ENCODE data around the gene COPZ1. TPM values are rescaled to one million over a fixed set of nuclear protein-coding genes. Genes with fewer than 3 reads are reported as not detected.
A peak's percentile ranks its signal among the peaks of the same experiment; 100 is the strongest.

Gene COPZ1
- total and polyA plus RNA-seq, 9 of the 15 experiments (the other 6 are each of a cell fraction or from before 2014, with no cell fraction given), result 137 to 487 (median 233) TPM

DNA sequence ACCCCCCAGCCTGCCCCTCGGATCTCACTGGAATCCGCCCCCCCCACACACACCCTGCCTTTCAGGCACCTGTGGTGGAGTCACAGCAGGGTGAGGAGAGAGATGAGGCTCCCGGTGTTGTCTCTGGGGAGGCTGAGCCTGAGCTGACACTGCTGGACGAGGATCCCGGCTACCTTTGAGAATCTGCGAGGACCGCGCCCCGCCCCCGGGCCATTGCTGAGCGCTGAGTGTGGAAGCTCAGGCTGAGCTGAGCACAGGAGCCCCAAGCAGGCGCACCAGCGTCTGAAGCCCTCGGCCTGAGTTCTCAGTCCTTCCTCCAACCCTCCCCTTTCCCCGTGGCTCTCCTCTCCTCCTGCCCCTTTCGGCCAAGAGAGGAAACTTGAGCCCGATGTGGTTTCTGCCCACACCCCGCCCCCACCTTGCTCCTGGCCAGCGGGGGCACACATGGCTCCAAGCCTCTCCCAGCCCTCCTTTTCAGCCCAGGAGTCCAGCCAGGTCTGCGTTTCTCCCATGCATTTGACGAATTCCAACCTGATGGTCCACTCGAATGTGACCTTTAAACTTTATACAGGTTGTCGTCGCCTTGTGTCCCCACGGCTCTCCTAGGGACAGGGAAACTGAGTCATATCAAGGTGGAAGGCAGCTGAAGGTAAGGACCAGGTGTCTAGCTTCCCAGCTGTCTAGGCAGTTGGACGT lies 24.1 kb upstream of the COPZ1 start, which contains the start of gene NFE2 (continued):
- TF ChIP-seq REST (IDR thresholded peaks at IDR 0.05; ENCODE audit: borderline replicate concordance) (no peak; the same call in 1 of the 2 replicates), REST (CRISPR knock-in tag; IDR thresholded peaks at IDR 0.05; ENCODE audit: low read depth) (no peak), PHB (CRISPR knock-in tag; IDR thresholded peaks at IDR 0.05) (no peak), HMGN3 (IDR thresholded peaks at IDR 0.05; ENCODE audit: borderline replicate concordance, extremely low read depth, insufficient read length, low read depth, low read length) (peak; percentile 75), SIN3A (IDR thresholded peaks at IDR 0.05; ENCODE audit: borderline replicate concordance in 2 of 2, control insufficient read depth in 1 of 2, low read depth in 2 of 2, low read length in 2 of 2) (peak; percentile 63 to 80; a peak in 2 of 4 replicates), CHCHD3 (CRISPR knock-in tag; IDR thresholded peaks at IDR 0.05) (peak; percentile 41; the same call in 1 of the 2 replicates), POLR2A (conservative IDR thresholded peaks at IDR 0.05) (peak; percentile 93), NUFIP1 (IDR thresholded peaks at IDR 0.05; ENCODE audit: partially characterized antibody) (no peak), HDAC6 (IDR thresholded peaks at IDR 0.05; ENCODE audit: low read depth, low read length) (no peak), SOX6 (IDR thresholded peaks at IDR 0.05) (peak; percentile 39; the same call in 1 of the 2 replicates), MYNN (IDR thresholded peaks at IDR 0.05) (peak; percentile 86), MYNN (CRISPR knock-in tag; IDR thresholded peaks at IDR 0.05) (no peak), CBX3 (IDR thresholded peaks at IDR 0.05; ENCODE audit: borderline replicate concordance in 1 of 2, low read length in 2 of 2) (peak in 1 of 2 experiments; percentile 86; a peak in 2 of 3 replicates), CEBPB (tag; IDR thresholded peaks at IDR 0.05) (no peak), ARID1B (IDR thresholded peaks at IDR 0.05) (peak; percentile 62; the same call in 1 of the 2 replicates), HDAC1 (IDR thresholded peaks at IDR 0.05) (peak in 1 of 2 experiments; percentile 64; a peak in 1 of 4 replicates), ZNF143 (CRISPR knock-in tag; IDR thresholded peaks at IDR 0.05) (no peak), HCFC1 (IDR thresholded peaks at IDR 0.05; ENCODE audit: low read depth, low read length) (peak; percentile 8; the same call in 1 of the 2 replicates), HDAC2 (IDR thresholded peaks at IDR 0.05) (peak; percentile 60; the same call in 1 of the 2 replicates), CBX5 (IDR thresholded peaks at IDR 0.05; ENCODE audit: borderline replicate concordance, low read depth) (no peak), ZNF24 (IDR thresholded peaks at IDR 0.05) (0 out of 2 replicates have a peak, but pooled peaks have one; percentile 39)
- TF ChIP-seq, protein P1, sequence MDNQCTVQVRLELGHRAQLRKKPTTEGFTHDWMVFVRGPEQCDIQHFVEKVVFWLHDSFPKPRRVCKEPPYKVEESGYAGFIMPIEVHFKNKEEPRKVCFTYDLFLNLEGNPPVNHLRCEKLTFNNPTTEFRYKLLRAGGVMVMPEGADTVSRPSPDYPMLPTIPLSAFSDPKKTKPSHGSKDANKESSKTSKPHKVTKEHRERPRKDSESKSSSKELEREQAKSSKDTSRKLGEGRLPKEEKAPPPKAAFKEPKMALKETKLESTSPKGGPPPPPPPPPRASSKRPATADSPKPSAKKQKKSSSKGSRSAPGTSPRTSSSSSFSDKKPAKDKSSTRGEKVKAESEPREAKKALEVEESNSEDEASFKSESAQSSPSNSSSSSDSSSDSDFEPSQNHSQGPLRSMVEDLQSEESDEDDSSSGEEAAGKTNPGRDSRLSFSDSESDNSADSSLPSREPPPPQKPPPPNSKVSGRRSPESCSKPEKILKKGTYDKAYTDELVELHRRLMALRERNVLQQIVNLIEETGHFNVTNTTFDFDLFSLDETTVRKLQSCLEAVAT (IDR thresholded peaks at IDR 0.05), result peak; percentile 90 to 94
